ENCODE results near the gene DHRS4L2. TPM values are rescaled to one million over a fixed set of nuclear protein-coding genes. Genes with fewer than 3 reads are reported as not detected.
"Not testable (repeated sequence)": the region's sequence is repeated elsewhere in the genome, so short reads cannot be mapped to it uniquely, and the experiment has no call there.

Gene DHRS4L2
- polyA plus RNA-seq, 3 donors: 22.1 to 46.6 (median 42.6) TPM

GRCh38 chr14:23974041-23974440 lies 14.7 kb upstream of the DHRS4L2 start:
- H3K36me3 ChIP-seq (replicated peaks in 1 of 2; ENCODE audit: control insufficient read depth in 1 of 2, insufficient read depth in 2 of 2, low read length in 2 of 2); H3K27ac ChIP-seq (ENCODE audit: low read depth in 1 of 2, low read length in 2 of 2); DNase-seq; H3K9me3 Mint-ChIP-seq; H3K27me3 Mint-ChIP-seq (ENCODE audit: low read depth in 3 of 3); H3K4me3 Mint-ChIP-seq; H3K4me2 ChIP-seq (replicated peaks; ENCODE audit: extremely low read depth, low read length, poor library complexity, severe bottlenecking); H3K4me3 ChIP-seq (replicated peaks in 1 of 3; ENCODE audit: low read depth in 2 of 3, low read length in 3 of 3); intact Hi-C loops (cut with micrococcal nuclease); H3K27ac Mint-ChIP-seq; H3K36me3 Mint-ChIP-seq; H3K79me2 ChIP-seq (ENCODE audit: insufficient read depth, low read length); H3K27me3 ChIP-seq (ENCODE audit: control insufficient read depth in 2 of 2, insufficient read depth in 2 of 2, low read length in 2 of 2); H2AFZ ChIP-seq (ENCODE audit: insufficient read depth, low read depth, low read length, poor library complexity, severe bottlenecking); H3K9me3 ChIP-seq (replicated peaks in 1 of 2; ENCODE audit: control insufficient read depth in 1 of 2, insufficient read depth in 1 of 2, low read length in 2 of 2); H3K9ac ChIP-seq (ENCODE audit: insufficient read depth, low read length, poor library complexity, severe bottlenecking); H4K20me1 ChIP-seq (ENCODE audit: insufficient read depth, low read length): not testable (repeated sequence)
- H3K4me1 ChIP-seq (ENCODE audit: control insufficient read depth in 1 of 2, insufficient read depth in 2 of 2, low read length in 2 of 2): peaks cover 3 to 15% of the 10 kb centered on the region in 2 donors
- peaks cover 33% of the 10 kb centered on the region for H3K4me1 Mint-ChIP-seq

GRCh38 chr14:23977208-23977607 lies 11.5 kb upstream of the DHRS4L2 start:
- H3K27ac Mint-ChIP-seq; H3K4me3 Mint-ChIP-seq; H3K36me3 Mint-ChIP-seq; H3K4me2 ChIP-seq (replicated peaks; ENCODE audit: extremely low read depth, low read length, poor library complexity, severe bottlenecking); H3K4me1 ChIP-seq (ENCODE audit: control insufficient read depth in 1 of 2, insufficient read depth in 2 of 2, low read length in 2 of 2); H3K9me3 ChIP-seq (replicated peaks in 1 of 2; ENCODE audit: control insufficient read depth in 1 of 2, insufficient read depth in 1 of 2, low read length in 2 of 2); H3K27me3 Mint-ChIP-seq (ENCODE audit: low read depth in 3 of 3); H3K4me3 ChIP-seq (replicated peaks in 1 of 3; ENCODE audit: low read depth in 2 of 3, low read length in 3 of 3); H3K27me3 ChIP-seq (ENCODE audit: control insufficient read depth in 2 of 2, insufficient read depth in 2 of 2, low read length in 2 of 2); H3K9me3 Mint-ChIP-seq; H4K20me1 ChIP-seq (ENCODE audit: insufficient read depth, low read length); intact Hi-C loops (cut with micrococcal nuclease); H3K36me3 ChIP-seq (replicated peaks in 1 of 2; ENCODE audit: control insufficient read depth in 1 of 2, insufficient read depth in 2 of 2, low read length in 2 of 2); H3K79me2 ChIP-seq (ENCODE audit: insufficient read depth, low read length); DNase-seq; H3K27ac ChIP-seq (ENCODE audit: low read depth in 1 of 2, low read length in 2 of 2); H3K9ac ChIP-seq (ENCODE audit: insufficient read depth, low read length, poor library complexity, severe bottlenecking); H2AFZ ChIP-seq (ENCODE audit: insufficient read depth, low read depth, low read length, poor library complexity, severe bottlenecking): not testable (repeated sequence)
- H3K4me1 Mint-ChIP-seq: peaks cover 37% of the 10 kb centered on the region
- no CpG with 5 or more reads among the region's 2 CpGs for WGBS (ENCODE audit: insufficient coverage)
- TF ChIP-seq CTCF (IDR thresholded peaks at IDR 0.05): peak; percentile 52

- not testable (repeated sequence) for H3K27me3 Mint-ChIP-seq (ENCODE audit: low read depth in 3 of 3); H3K36me3 ChIP-seq (replicated peaks in 1 of 2; ENCODE audit: control insufficient read depth in 1 of 2, insufficient read depth in 2 of 2, low read length in 2 of 2); H3K79me2 ChIP-seq (ENCODE audit: insufficient read depth, low read length); H3K9me3 ChIP-seq (replicated peaks in 1 of 2; ENCODE audit: control insufficient read depth in 1 of 2, insufficient read depth in 1 of 2, low read length in 2 of 2); H3K27ac ChIP-seq (ENCODE audit: low read depth in 1 of 2, low read length in 2 of 2); H3K4me2 ChIP-seq (replicated peaks; ENCODE audit: extremely low read depth, low read length, poor library complexity, severe bottlenecking); H3K4me3 Mint-ChIP-seq; H4K20me1 ChIP-seq (ENCODE audit: insufficient read depth, low read length); H3K9me3 Mint-ChIP-seq; H3K36me3 Mint-ChIP-seq; H3K9ac ChIP-seq (ENCODE audit: insufficient read depth, low read length, poor library complexity, severe bottlenecking); DNase-seq; H2AFZ ChIP-seq (ENCODE audit: insufficient read depth, low read depth, low read length, poor library complexity, severe bottlenecking); H3K4me3 ChIP-seq (replicated peaks in 1 of 3; ENCODE audit: low read depth in 2 of 3, low read length in 3 of 3); H3K27ac Mint-ChIP-seq; H3K27me3 ChIP-seq (ENCODE audit: control insufficient read depth in 2 of 2, insufficient read depth in 2 of 2, low read length in 2 of 2)
- 91% methylated on average over 5 of the region's 10 CpGs for WGBS (ENCODE audit: insufficient coverage)
- intact Hi-C loops (cut with micrococcal nuclease): loop anchor here in 1 of 2 donors (10.0 kb wide), 1 partner anchor 123 kb away; no protein-coding TSS in a partner anchor
- peaks cover 31% of the 10 kb centered on the region for H3K4me1 Mint-ChIP-seq
- H3K4me1 ChIP-seq (ENCODE audit: control insufficient read depth in 1 of 2, insufficient read depth in 2 of 2, low read length in 2 of 2): peaks cover 12 to 17% of the 10 kb centered on the region in 2 donors
Measured at GRCh38 chr14:23981951-23982813, 6.5 kb upstream of the DHRS4L2 start.
